Embryonic facial prominence (tissue), 1 donor: ENCODE results near the gene SPATC1L.
"Not testable (repeated sequence)": the region's sequence is repeated elsewhere in the genome, so short reads cannot be mapped to it uniquely, and the experiment has no call there.

Source experiments
- DNase-seq: peaks from one replicate; pipeline ENCODE4 v3.0.0-alpha.2; 2016; ENCODE audit errors: extremely low spot score

The SPATC1L gene

GRCh38 chr21:46200877-46201803 is 16.9 kb upstream of the SPATC1L start:
- not testable (repeated sequence) for DNase-seq

- DNase-seq: no peak
These were observed 15.4 kb upstream of the SPATC1L start for GRCh38 chr21:46199436-46200373.

GRCh38 chr21:46196733-46197132 is 12.5 kb upstream of the SPATC1L start:
- DNase-seq: no peak

GRCh38 chr21:46195595-46196195 is 11.4 kb upstream of the SPATC1L start:
- no peak for DNase-seq

- DNase-seq: no peak
These were observed 10.4 kb upstream of the SPATC1L start for GRCh38 chr21:46194374-46195334.

GRCh38 chr21:46193829-46194373 is 9.6 kb upstream of the SPATC1L start:
- no peak for DNase-seq

- DNase-seq: no peak
These were observed 7.7 kb upstream of the SPATC1L start for GRCh38 chr21:46191686-46192575.

GRCh38 chr21:46191257-46191685 is 7.0 kb upstream of the SPATC1L start:
- no peak for DNase-seq

GRCh38 chr21:46190491-46191131 is 6.4 kb upstream of the SPATC1L start:
- DNase-seq: no peak

- no peak for DNase-seq
These were observed 5.8 kb upstream of the SPATC1L start for GRCh38 chr21:46189959-46190490.

- no peak for DNase-seq
These were observed 5.1 kb upstream of the SPATC1L start for GRCh38 chr21:46189213-46189958.

- no peak for DNase-seq
These were observed 4.3 kb upstream of the SPATC1L start for GRCh38 chr21:46188226-46189212.

GRCh38 chr21:46187814-46188213 is 3.6 kb upstream of the SPATC1L start:
- DNase-seq: no peak

GRCh38 chr21:46187261-46187660 is 3.0 kb upstream of the SPATC1L start:
- no peak for DNase-seq

- no peak for DNase-seq
These were observed 1.5 kb upstream of the SPATC1L start for GRCh38 chr21:46185716-46186115.

GRCh38 chr21:46184625-46185555 is 631 bp upstream of the SPATC1L start:
- DNase-seq: no peak
